HG02852 (cell line): ENCODE data around the gene HM13.
"Not testable (repeated sequence)": the region's sequence is repeated elsewhere in the genome, so short reads cannot be mapped to it uniquely, and the experiment has no call there.

Experiments used
- ATAC-seq: cut with Tn5 transposase; IDR thresholded peaks from one replicate; pipeline ENCODE4 v1.9.1; 2021; ENCODE audit warnings: mild to moderate bottlenecking, moderate library complexity; ENCODE audit not compliant: unreplicated experiment

The HM13 gene

GRCh38 chr20:31566658-31567379 is 52.6 kb downstream of the HM13 start:
- no peak for ATAC-seq

DNA sequence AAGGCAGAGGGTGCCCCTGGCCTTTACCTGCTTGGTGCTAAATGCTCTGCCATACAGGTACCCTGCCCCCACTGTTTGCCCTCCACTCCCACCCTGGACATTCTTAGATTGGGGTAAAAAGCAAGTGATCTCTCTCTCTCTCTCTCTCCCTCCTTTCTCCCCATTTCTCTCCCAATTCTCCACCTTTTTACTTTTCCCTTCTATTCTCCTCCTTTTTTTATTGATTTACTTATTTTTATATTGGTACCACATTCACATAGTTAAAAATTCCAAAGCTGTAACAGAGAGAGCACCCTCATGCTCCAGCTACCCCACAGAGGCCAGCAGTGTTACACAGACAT is 53.1 kb downstream of the HM13 start:
- no peak for ATAC-seq

GRCh38 chr20:31568041-31568731 is 53.9 kb downstream of the HM13 start:
- ATAC-seq, result no peak

- ATAC-seq, result no peak
Measured at GRCh38 chr20:31568773-31569162, 54.5 kb downstream of the HM13 start.

- no peak for ATAC-seq
Measured at GRCh38 chr20:31569163-31570020, 55.1 kb downstream of the HM13 start.

GRCh38 chr20:31570021-31570463 is 55.8 kb downstream of the HM13 start:
- ATAC-seq, result no peak

DNA sequence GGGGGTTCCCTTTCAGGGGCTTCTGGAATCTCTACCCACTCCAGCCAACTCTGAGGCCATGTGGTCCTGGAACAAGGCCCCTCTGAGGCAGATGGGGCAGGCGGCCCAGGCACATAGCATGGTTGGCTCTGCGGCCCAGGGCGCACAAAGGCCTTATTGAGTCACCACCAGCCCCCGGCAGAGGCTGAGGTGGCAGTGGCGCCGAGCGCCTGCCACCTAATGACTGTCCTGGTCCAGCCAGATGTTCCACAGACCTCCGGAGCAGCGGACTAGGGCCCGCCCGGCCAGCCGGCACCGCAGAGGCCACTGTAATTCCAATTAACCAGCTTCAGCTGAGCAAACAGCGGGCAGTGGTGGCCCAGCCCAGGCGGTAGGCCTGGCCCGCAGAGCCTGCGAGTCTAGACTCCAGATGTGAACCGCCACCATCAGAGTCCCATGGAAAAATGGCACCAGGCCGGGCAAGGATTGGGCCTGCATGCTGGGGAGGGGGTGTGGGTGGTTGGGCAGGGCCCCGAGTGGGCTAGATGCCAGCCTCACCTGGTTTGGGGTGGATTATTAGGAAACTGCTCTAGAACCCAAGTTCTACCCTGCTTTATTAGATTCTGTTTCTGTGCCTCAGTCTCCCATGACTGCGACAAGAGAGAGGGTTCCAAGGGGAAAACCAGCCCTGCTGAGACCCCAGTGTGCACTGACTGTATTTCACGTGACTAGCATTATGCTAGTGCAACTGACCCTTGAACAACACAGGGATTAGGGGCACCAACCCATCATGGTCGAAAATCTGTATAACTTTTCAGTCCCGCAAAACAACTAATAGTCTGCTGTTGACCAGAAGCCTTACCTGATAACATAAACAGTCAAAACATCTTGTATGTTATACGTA is 56.7 kb downstream of the HM13 start:
- ATAC-seq, result no peak

- peak; percentile 1 for ATAC-seq
Measured at GRCh38 chr20:31572042-31572700, 57.9 kb downstream of the HM13 start.

DNA sequence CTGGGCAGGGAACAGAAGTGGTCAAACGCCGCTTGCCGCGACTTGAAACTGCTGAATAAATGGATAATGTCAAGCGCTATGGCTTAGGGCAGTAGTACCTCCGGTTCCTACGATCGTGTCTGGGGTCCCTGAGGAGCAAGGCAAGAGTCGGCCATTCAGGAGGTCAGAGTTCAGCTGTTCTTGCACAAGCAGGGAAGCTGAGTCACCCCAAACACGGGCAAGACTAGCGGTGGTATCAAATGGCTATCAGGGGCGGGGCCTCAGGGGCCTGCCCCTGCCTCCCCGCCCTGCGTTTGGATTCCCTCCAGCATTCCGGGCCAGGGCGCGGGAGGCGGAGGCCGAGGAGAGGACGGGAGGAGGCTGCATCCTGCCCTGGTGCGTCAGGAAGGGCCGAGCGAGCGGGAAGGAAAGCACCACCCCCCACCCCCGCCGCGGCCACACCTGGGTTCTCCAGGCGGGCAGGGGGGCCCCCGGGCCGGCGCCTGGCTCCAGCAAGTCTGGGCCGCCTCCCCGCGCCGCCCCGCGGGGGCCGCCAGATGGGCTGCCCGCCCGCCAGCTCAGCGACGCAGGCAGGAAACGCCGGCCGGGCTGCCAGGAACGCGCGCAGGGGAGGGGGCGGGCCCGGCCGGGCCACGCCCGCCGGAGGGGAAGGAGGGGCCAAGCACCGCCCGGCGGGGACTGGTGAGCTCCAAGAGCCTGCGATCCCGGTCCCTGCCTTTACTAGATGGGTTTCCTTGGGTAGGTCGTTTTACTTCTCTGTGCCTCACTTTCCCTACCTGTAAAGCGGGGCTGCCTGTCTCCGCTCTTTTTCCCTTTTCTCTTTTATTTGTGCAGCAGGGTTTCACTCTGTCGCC is 58.7 kb downstream of the HM13 start:
- ATAC-seq, result peak; percentile 89

DNA sequence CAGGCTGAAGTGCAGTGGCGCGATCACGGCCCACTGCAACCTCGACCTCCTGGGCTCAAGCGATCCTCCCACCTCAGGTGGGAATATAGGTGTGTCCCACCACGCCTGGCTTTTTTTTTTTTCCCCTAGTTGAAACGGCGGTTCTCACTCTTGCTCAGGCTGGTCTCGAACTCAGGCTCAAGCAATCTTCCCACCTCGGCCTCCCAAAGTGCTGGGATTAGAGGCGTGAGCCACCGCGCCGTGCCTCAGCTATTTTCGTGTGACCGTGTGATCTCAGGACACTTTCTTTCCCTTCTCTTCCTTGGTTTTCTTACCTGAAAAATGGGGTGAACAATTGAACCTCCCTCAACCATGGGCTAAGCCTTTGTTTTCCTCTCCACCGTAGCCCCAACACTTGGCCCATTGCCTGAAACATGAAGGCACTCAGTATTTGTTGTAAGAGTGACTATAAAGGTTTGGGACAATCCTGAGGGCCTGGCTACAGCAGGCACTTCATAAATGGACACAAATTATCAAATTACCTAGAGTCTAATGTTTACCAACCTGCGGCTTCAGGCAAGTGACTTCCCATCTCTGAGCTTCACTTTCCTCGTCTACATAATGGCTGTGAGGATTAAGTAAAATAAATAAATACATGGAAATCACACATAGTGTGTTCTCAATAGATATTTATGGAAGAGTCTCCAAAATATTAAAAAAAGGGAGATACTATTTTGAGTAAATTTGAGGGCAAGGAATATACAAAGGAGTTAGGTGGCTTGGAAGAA is 59.5 kb downstream of the HM13 start:
- peak; percentile 8 for ATAC-seq

DNA sequence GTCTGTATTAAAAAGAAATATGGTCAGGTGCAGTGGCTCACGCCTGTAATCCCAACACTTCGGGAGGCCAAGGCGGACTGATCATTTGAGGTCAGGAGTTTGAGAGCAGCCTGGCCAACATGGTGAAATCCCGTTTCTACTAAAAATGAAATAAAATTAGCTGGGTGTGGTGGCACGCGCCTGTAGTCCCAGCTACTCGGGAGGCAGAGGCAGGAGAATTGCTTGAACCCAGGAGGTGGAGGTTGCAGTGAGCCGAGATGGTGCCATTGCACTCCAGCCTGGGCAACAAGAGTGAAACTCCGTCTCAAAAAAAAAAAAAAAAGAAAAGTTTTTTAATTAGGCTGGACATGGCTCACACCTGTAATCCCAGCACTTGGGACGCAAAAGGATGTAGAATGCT is 60.7 kb downstream of the HM13 start:
- not testable (repeated sequence) for ATAC-seq

GRCh38 chr20:31576751-31577150 is 62.5 kb downstream of the HM13 start:
- no peak for ATAC-seq

DNA sequence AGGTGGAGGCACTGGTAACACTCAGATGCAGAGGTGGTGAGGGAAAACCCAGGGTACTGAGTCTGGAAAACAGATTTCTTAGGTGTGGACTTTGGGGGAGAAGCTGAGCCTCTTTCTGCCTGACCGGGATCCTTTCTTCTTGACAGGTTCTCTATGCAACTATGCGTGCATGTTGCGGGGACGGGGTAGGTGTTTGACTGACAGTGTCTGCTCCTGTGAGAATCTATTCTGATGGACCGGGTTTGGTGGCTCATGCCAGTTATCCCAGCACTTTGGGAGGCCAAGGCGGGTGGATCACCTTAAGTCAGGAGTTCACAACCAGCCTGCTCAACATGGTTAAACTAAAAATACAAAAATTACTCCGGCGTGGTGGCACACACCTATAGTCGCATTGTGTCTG is 63.0 kb downstream of the HM13 start:
- no peak for ATAC-seq

- no peak for ATAC-seq
Measured at GRCh38 chr20:31578448-31579138, 64.4 kb downstream of the HM13 start.

- ATAC-seq, result no peak
Measured at GRCh38 chr20:31579245-31579644, 65.0 kb downstream of the HM13 start.

DNA sequence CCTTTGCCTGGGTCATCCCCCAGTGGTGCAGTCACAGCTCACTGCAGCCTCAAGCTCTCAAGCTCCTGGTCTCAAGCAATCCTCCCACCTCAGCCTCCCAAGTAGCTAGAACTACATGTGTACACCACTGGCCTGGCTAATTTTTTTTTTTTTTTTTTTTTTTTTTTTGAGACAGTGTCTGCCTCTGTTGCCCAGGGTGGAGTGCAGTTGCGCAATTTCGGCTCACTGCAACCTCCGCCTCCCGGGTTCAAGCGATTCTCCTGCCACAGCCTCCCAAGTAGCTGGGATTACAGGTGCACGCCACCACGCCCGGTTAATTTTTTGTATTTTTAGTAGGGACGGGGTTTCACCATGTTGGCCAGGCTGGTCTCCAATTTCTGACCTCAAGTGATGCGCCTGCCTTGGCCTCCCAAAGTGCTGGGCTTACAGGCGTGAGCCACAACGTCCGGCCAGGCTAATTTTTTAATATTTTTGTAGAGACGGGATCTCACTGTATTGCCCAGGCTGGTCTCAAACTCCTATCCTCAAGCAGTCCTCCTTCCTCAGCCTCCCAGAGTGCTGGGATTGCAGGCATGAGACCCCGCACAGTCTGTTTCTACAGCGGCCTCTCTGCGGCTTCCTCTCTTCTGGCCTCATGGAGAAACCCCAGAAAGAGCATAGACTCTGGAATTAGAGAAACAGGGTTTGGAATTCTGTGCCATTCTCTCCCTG is 65.9 kb downstream of the HM13 start:
- not testable (repeated sequence) for ATAC-seq

- ATAC-seq, result no peak
Measured at GRCh38 chr20:31580706-31581105, 66.5 kb downstream of the HM13 start.
